OCI-LY7 (cell line): ENCODE data around the gene ODAM. TPM values are rescaled to one million over a fixed set of nuclear protein-coding genes. Genes with fewer than 3 reads are reported as not detected.

Experiments
- BruUV-seq: library from RNA; stranded (reverse); fragments of 400-500 nt; replicated peaks from 2 replicates; lab custom pipeline; 2021; lab: Mats Ljungman, UMichigan
- CTCF ChIA-PET: fragments of 300-600 bp; sonication (Branson Sonifier 250); formaldehyde crosslinking; loops from one replicate; lab custom pipeline; 2022; ENCODE audit warnings: antibody characterized with exemption; ENCODE audit not compliant: unreplicated experiment; lab: Charles Lee
- POLR2A ChIA-PET: fragments of 300-600 bp; sonication (Branson Sonifier 250); formaldehyde crosslinking; loops from one replicate; lab custom pipeline; 2022; ENCODE audit warnings: antibody characterized with exemption; lab: Charles Lee
- DNase-seq: peaks from one replicate; pipeline ENCODE4 v3.0.0-alpha.2; 2015; ENCODE audit warnings: low spot score
- H2AFZ ChIP-seq: fragments of 200-600 bp; sonication (generic), shearing (Covaris generic); 2 replicates; pipeline ENCODE4 v1.6.1; 2014; ENCODE audit warnings: mild to moderate bottlenecking, antibody characterized with exemption, low read length, moderate library complexity
- H3K27ac ChIP-seq: fragments of 200-600 bp; sonication (generic); 2 replicates; pipeline ENCODE4 v1.5.1; 2014; ENCODE audit warnings: mixed run types, low read depth, mild to moderate bottlenecking, moderate library complexity, low read length, inconsistent platforms; ENCODE audit not compliant: poor library complexity, severe bottlenecking
- H3K36me3 ChIP-seq: fragments of 200-600 bp; sonication (generic); 2 replicates; pipeline ENCODE4 v1.6.1; 2014; ENCODE audit warnings: mild to moderate bottlenecking, antibody characterized with exemption, low read length, moderate library complexity, mixed read lengths; ENCODE audit not compliant: insufficient read depth
- H3K4me1 ChIP-seq: fragments of 200-600 bp; sonication (generic); 2 replicates; pipeline ENCODE4 v1.5.1; 2014; ENCODE audit warnings: mild to moderate bottlenecking, low read length; ENCODE audit not compliant: insufficient read depth, poor library complexity, severe bottlenecking
- H3K4me2 ChIP-seq: fragments of 200-600 bp; sonication (generic); 2 replicates; pipeline ENCODE4 v1.6.1; 2014; ENCODE audit warnings: mild to moderate bottlenecking, low read length
- H3K4me3 ChIP-seq: fragments of 200-600 bp; sonication (generic); 2 replicates; pipeline ENCODE4 v1.5.1; 2014; ENCODE audit warnings: mild to moderate bottlenecking, low read depth, low read length; ENCODE audit not compliant: poor library complexity, severe bottlenecking
- H3K79me2 ChIP-seq: fragments of 200-600 bp; sonication (generic); 2 replicates; pipeline ENCODE4 v1.6.1; 2016; ENCODE audit warnings: low read depth, mild to moderate bottlenecking, low read length, moderate library complexity, mixed read lengths; ENCODE audit not compliant: insufficient read depth
- H3K9me2 ChIP-seq: fragments of 200-600 bp; sonication (generic); 2 replicates; pipeline ENCODE4 v1.6.1; 2016; ENCODE audit warnings: mild to moderate bottlenecking, low read length, mixed read lengths; ENCODE audit not compliant: insufficient read depth
- H3K9me3 ChIP-seq: fragments of 200-600 bp; sonication (generic); 2 replicates; pipeline ENCODE4 v1.6.1; 2014; ENCODE audit warnings: mild to moderate bottlenecking, mixed run types, low read length, mixed read lengths
- H4K20me1 ChIP-seq: fragments of 200-600 bp; sonication (generic); 2 replicates; pipeline ENCODE4 v1.6.1; 2014; ENCODE audit warnings: mild to moderate bottlenecking, antibody characterized with exemption, low read length, moderate library complexity, mixed read lengths; ENCODE audit not compliant: insufficient read depth
- CTCF ChIP-seq: fragments of 200-600 bp; sonication (generic); conservative IDR thresholded peaks from 2 replicates; pipeline ENCODE4 v1.5.1; 2014; ENCODE audit warnings: mild to moderate bottlenecking, antibody characterized with exemption, low read length, moderate library complexity, mixed read lengths
- EZH2phosphoT487 ChIP-seq: fragments of 200-600 bp; sonication (generic); IDR thresholded peaks from 2 replicates; pipeline ENCODE4 v1.6.1; 2018; ENCODE audit warnings: low read depth, borderline replicate concordance, mild to moderate bottlenecking, mixed run types, antibody characterized with exemption, low read length, moderate library complexity, mixed read lengths
- intact Hi-C: fragments of 100-400 bp; cut with micrococcal nuclease; formaldehyde crosslinking; loops from one replicate; pipeline ENCODE4 v1.10.0; 2022; ENCODE audit not compliant: unreplicated experiment
- total RNA-seq, 2 experiments: library from RNA; depleted of rRNA in 1 of 2; stranded (reverse); fragments of >200 nt in 1 of 2; shearing (Covaris generic) in 1 of 2; gene quantifications; 2 replicates each; pipeline ENCODE4 v1.2.3, GENCODE V29; 2014 to 2022

Gene ODAM
- total RNA-seq, 2 experiments from 2014 or later: not detected

- H3K4me2 ChIP-seq: no peak overlapping the region
- no peak overlapping the region for H3K27ac ChIP-seq
- no peaks in the 10 kb centered on the region for H3K4me1 ChIP-seq
- TF ChIP-seq CTCF (no peak), EZH2phosphoT487 (no peak)
- H2AFZ ChIP-seq: no peak overlapping the region
- no peak overlapping the region for H3K4me3 ChIP-seq
- BruUV-seq: no TSS peak
- no peaks in the 10 kb centered on the region for H3K9me3 ChIP-seq
- H4K20me1 ChIP-seq: no peaks in the 10 kb centered on the region
- H3K9me2 ChIP-seq: no peaks in the 10 kb centered on the region
- CTCF ChIA-PET: no interaction called here
- DNase-seq: no peak
- no peaks in the 10 kb centered on the region for H3K79me2 ChIP-seq
- H3K36me3 ChIP-seq: no peaks in the 10 kb centered on the region
- POLR2A ChIA-PET: no interaction called here
- intact Hi-C loops: no loop called here
Measured at GRCh38 chr4:70178075-70178660, 17.4 kb upstream of the ODAM start.

GRCh38 chr4:70179811-70180210 lies 15.7 kb upstream of the ODAM start:
- no peak for DNase-seq
- Histone ChIP-seq H4K20me1 (no peaks in the 10 kb centered on the region), H2AFZ (no peak overlapping the region), H3K4me1 (no peaks in the 10 kb centered on the region), H3K4me2 (no peak overlapping the region), H3K27ac (no peak overlapping the region), H3K4me3 (no peak overlapping the region), H3K9me3 (no peaks in the 10 kb centered on the region), H3K79me2 (no peaks in the 10 kb centered on the region), H3K36me3 (no peaks in the 10 kb centered on the region), H3K9me2 (no peaks in the 10 kb centered on the region)
- BruUV-seq: no TSS peak
- intact Hi-C loops: loop anchor here (5.0 kb wide), 1 partner anchor 493 kb away; no protein-coding TSS in a partner anchor
- POLR2A ChIA-PET: interaction anchor here (0.6 kb wide), 1 partner anchor 32 kb away, joined by 3 read pairs; no protein-coding TSS in a partner anchor
- CTCF ChIA-PET: no interaction called here
- TF ChIP-seq CTCF (no peak), EZH2phosphoT487 (no peak)

GRCh38 chr4:70181864-70182263 lies 13.7 kb upstream of the ODAM start:
- Histone ChIP-seq H4K20me1 (no peaks in the 10 kb centered on the region), H3K9me3 (no peaks in the 10 kb centered on the region), H3K4me2 (no peak overlapping the region), H3K4me1 (no peaks in the 10 kb centered on the region), H3K79me2 (no peaks in the 10 kb centered on the region), H3K9me2 (no peaks in the 10 kb centered on the region), H3K27ac (no peak overlapping the region), H3K4me3 (no peak overlapping the region), H2AFZ (no peak overlapping the region), H3K36me3 (no peaks in the 10 kb centered on the region)
- no peak for TF ChIP-seq EZH2phosphoT487
- POLR2A ChIA-PET: interaction anchor here (0.5 kb wide), 1 partner anchor 23 kb away, joined by 3 read pairs; no protein-coding TSS in a partner anchor
- no TSS peak for BruUV-seq
- no peak for DNase-seq
- CTCF ChIA-PET: interaction anchor here (0.6 kb wide), 1 partner anchor 1306 kb away, joined by 4 read pairs; no protein-coding TSS in a partner anchor
- intact Hi-C loops: loop anchor here (5.0 kb wide), 1 partner anchor 495 kb away; no protein-coding TSS in a partner anchor
